T-helper 22 cell (primary cell): ENCODE measurements around the gene ZNF543.
A peak's percentile ranks its signal among the peaks of the same experiment; 100 is the strongest.
"Not testable (repeated sequence)": the region's sequence is repeated elsewhere in the genome, so short reads cannot be mapped to it uniquely, and the experiment has no call there.

Experiments
- DNase-seq: peaks from one replicate; pipeline ENCODE4 v3.0.0-alpha.2; 2020; ENCODE audit warnings: low read depth

Gene ZNF543

DNA sequence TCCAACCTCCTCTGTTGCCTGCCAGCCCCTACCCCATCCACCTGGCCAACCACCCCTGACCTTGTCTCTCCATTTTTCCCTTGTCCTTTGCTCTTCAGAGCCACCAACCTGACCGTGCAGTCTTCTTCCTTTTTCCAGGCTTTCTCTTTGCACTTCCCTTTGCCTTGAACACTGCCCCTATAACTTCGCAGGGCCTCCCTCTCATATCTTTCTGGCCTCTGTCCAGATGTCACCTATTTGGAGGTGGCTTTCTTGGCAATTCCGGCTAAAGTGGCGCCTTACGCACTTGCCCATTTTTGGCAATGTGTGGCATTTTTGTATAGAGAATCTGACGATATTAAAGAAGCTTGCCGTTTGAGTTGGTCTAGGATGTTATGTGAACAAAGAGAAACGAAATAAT, 844 bp downstream of the ZNF543 start:
- DNase-seq: no peak

DNA sequence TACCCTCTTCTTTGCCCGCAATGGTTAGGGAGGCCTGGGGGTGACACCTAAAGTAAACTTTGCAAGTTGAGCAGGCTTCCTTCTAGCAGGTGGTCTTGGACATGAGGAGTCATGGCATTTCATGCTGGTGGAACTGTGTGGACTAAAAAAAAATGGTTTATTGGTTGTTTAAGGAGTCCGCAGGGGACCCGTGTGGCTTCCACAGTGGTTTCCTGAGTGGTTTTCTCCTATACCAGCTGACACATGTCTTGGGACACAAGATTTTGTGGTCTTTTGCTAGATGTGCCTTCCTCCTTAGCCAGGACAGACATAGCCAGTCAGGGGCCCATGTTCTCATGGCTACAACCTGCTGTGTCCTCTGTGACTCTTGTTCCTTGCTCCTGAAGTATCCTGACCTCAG, 1.5 kb downstream of the ZNF543 start:
- DNase-seq: no peak

- DNase-seq: no peak
Observed at GRCh38 chr19:57324992-57325391, 4.7 kb downstream of the ZNF543 start.

- no peak for DNase-seq
Observed at GRCh38 chr19:57327993-57328392, 7.7 kb downstream of the ZNF543 start.

DNA sequence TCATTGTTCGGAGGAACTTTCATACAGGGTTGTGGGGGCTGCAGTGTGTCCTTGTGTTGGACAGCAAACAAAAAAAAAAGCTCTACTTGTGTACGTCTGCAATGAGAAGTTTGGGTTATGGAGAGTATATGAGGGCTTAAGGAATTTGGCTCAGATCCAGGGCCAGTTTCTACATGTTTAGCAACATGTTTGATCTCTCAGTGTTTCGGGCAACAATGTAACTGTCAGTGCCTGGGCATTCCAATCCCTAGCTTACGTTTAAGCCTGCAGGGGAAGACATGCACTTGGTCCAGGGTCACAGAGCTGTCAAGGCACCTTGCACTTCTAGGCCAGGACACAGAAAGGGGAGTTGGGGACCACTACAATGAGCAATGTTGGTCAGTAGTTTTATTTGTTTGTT, 13.9 kb downstream of the ZNF543 start:
- no peak for DNase-seq

- no peak for DNase-seq
Observed at GRCh38 chr19:57338877-57339276, 18.6 kb downstream of the ZNF543 start.

GRCh38 chr19:57342582-57342981, 22.3 kb downstream of the ZNF543 start:
- DNase-seq: no peak

- DNase-seq: no peak
Observed at GRCh38 chr19:57348136-57348535, 27.9 kb downstream of the ZNF543 start.

- DNase-seq: peak; percentile 66
Observed at GRCh38 chr19:57350877-57351805, 30.9 kb downstream of the ZNF543 start, which contains the start of gene ZNF304. Gene ZNF304 (plus strand): TSS chr19:57351271. CDS start chr19:57351665, 394 bp downstream.

GRCh38 chr19:57351867-57352266, 31.6 kb downstream of the ZNF543 start:
- no peak for DNase-seq

GRCh38 chr19:57355916-57356315, 35.6 kb downstream of the ZNF543 start:
- DNase-seq: no peak

DNA sequence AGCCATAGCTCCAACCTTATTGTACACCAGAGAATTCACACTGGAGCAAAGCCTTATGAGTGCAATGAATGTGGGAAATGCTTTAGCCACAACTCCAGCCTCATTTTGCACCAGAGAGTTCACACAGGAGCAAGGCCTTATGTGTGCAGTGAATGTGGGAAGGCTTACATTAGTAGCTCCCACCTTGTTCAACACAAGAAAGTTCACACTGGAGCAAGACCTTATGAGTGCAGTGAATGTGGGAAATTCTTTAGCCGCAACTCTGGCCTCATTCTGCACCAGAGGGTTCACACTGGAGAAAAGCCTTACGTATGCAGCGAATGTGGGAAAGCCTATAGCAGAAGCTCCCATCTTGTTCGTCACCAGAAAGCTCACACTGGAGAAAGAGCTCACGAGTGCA, 37.1 kb downstream of the ZNF543 start:
- DNase-seq: no peak

DNA sequence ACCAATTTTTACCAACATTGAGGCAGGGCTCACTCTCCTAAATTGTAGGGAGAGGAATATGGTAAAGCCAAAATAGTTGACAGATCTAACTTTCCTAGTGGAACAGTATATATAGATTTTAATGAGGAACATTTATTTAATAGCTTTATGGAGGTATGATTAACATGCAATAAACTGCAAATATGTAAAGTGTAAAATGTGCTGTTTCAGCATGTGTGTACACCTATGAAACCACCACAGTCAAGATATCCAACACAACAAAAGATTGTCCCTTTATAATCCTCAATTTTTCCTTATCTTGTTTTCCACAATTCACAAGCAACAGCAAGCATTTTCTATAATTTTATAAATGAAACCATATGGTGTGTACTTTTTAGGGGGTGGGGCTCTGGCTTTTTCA, 39.0 kb downstream of the ZNF543 start:
- no peak for DNase-seq

DNA sequence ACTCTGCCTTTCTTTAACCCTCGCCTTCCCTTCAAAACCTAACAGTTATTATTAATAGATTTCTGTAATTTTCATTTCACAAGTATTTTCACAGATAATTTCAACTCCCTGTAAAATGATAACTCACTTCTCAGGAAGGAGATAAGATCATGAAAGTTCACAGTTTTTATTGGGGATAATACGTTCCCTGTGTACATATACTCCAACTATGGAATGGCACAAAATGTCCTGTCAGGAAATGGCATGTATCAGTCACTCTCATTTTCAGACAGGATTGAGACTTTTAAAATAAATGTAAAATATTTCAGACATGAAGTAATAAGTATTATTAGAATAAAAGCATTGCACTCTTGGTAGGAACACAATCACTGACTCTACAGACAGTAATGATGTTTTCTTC, 42.1 kb downstream of the ZNF543 start:
- DNase-seq: no peak

DNA sequence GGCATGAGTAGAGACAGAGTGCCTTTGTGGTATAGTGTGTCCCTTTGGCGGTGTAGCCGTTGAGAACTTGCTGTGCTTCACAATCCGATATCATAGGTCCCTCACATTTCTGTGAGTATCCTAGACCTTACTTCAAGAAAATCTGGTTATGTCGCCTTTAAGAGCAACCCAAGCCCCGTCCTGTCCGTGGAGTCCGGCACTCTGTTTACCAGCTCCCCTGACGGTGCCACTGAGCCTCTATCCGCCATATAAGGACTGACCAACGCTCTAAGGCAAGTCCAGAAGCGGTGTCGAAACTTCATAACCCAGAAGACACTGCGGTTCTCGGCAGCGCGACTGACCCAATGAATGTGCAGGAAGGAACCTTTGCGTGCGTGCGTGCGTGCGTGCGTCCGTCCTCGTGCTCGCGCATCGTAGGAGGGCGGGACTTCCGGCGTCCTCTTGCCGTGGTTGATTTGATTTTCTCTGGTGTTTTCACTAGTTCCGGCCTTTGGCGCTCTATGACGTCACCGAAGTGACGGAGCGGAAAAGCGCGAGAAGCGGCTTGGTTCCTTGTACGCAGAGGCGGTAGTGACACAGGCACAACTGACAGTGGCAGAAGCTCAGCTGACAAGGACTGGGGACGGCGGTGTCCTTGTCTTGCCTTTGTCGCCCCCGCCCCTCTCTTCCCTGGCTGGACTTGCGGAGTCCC, 42.9 kb downstream of the ZNF543 start, which contains the start of the genes TRAPPC2B and ZNF547:
TSS of gene TRAPPC2B (plus strand) at position 555 of the 691 bp plus-strand sequence. CDS start 1,283 bp downstream, outside the sequence.
TSS of gene ZNF547 (plus strand) at position 555 of the 691 bp plus-strand sequence. CDS start 5,005 bp downstream, outside the sequence.
- DNase-seq: peak; percentile 94

DNA sequence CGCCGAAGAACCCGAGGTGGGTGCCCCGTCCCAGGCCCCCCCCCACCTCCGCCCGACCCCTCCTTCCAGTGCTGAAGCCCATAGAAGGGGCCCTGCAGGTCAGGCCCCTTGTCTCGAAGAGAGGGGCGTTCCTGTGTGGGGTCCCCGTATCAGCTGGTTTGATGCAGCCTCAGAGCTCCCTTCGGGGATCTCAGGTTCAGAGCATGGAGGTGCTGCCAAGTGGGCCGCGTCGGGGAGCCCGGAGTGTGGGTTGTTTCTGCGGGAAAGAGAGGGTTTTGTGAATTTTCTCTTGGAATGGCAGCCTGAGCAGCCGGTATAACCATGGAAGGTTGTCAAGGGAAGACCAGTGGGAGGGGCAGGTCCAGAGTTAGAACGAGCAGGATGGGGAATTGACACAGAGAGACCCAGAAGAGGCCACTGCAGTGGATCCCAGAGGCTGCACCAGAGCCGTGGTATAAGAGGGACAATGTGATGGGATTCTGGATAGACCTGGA, 43.5 kb downstream of the ZNF543 start:
- DNase-seq: no peak

GRCh38 chr19:57366776-57367175, 46.5 kb downstream of the ZNF543 start:
- no peak for DNase-seq

DNA sequence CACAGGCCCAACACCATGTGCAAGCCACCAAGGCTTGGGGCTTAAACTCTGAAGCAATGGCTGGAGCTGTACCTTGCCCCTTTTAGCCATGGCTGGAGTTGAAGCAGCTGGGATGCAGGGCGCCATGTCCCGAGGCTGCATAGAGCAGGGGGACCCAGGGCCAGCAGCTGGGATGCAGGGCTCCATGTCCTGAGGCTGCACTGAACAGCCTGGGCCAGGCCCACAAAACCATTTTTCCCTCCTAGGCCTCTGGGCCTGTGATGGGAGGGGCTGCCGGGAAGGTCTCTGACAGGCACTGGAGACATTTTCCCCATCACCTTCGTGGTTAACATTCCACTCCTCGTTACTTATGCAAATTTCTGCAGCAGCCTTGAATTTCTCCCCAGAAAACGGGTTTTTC, 53.9 kb downstream of the ZNF543 start:
- no peak for DNase-seq

- DNase-seq: not testable (repeated sequence)
Observed at GRCh38 chr19:57374647-57375046, 54.4 kb downstream of the ZNF543 start.

GRCh38 chr19:57376151-57376550, 55.9 kb downstream of the ZNF543 start:
- no peak for DNase-seq

- no peak for DNase-seq
Observed at GRCh38 chr19:57377498-57378146, 57.4 kb downstream of the ZNF543 start.
